Measurements from ENCODE around the gene ARHGAP15. TPM values are rescaled to one million over a fixed set of nuclear protein-coding genes. Genes with fewer than 3 reads are reported as not detected.

ARHGAP15 gene
- total and polyA plus RNA-seq, 7 experiments from 2014 or later: 164 to 311 (median 201) TPM

GRCh38 chr2:143603846-143604565 is 474.8 kb downstream of the ARHGAP15 start:
- intact Hi-C loops (cut with micrococcal nuclease): no loop called here
- ATAC-seq: no peak
- no peaks in the 10 kb centered on the region for H3K27me3 ChIP-seq (ENCODE audit: control insufficient read depth in 2 of 2, insufficient read depth in 2 of 2, low read length in 2 of 2)
- CTCF ChIA-PET: interaction anchor here (0.6 kb wide), 1 partner anchor 46 kb away, joined by 3 read pairs; no protein-coding TSS in a partner anchor
- peaks cover 14 to 91% (median 67%) of the 10 kb centered on the region in 7 donors for H3K4me1 Mint-ChIP-seq
- H3K27ac Mint-ChIP-seq: peak overlapping the region in 3 of 9 donors; percentile 17 to 37 (median 32)
- H3K4me3 Mint-ChIP-seq: no peak overlapping the region
- no peaks in the 10 kb centered on the region for H3K27me3 Mint-ChIP-seq
- H3K4me3 ChIP-seq (ENCODE audit: low read length): no peak overlapping the region
- H3K36me3 ChIP-seq (ENCODE audit: control insufficient read depth in 2 of 3, insufficient read depth in 3 of 3, low read length in 3 of 3): peaks cover 0 to 4% (median 0%) of the 10 kb centered on the region in 3 experiments
- peaks cover 4 to 67% (median 46%) of the 10 kb centered on the region in 5 donors for H3K36me3 Mint-ChIP-seq
- H3K9me3 ChIP-seq (ENCODE audit: control insufficient read depth in 2 of 3, low read length in 3 of 3): no peaks in the 10 kb centered on the region
- H3K27ac ChIP-seq (ENCODE audit: low read depth, low read length): no peak overlapping the region
- H3K9me3 Mint-ChIP-seq: no peaks in the 10 kb centered on the region
- POLR2A ChIA-PET: no interaction called here
- peaks cover 5 to 6% of the 10 kb centered on the region in 2 donors for H3K4me1 ChIP-seq (ENCODE audit: control insufficient read depth in 2 of 2, insufficient read depth in 2 of 2, low read length in 2 of 2)
- no peak for DNase-seq

- H3K4me3 Mint-ChIP-seq: no peak overlapping the region
- H3K4me3 ChIP-seq (ENCODE audit: low read length): no peak overlapping the region
- H3K27me3 ChIP-seq (ENCODE audit: control insufficient read depth in 2 of 2, insufficient read depth in 2 of 2, low read length in 2 of 2): no peaks in the 10 kb centered on the region
- peaks cover 4 to 63% (median 44%) of the 10 kb centered on the region in 5 donors for H3K36me3 Mint-ChIP-seq
- H3K4me1 Mint-ChIP-seq: peaks cover 15 to 91% (median 71%) of the 10 kb centered on the region in 7 donors
- H3K9me3 ChIP-seq (ENCODE audit: control insufficient read depth in 2 of 3, low read length in 3 of 3): no peaks in the 10 kb centered on the region
- no peak overlapping the region for H3K27ac ChIP-seq (ENCODE audit: low read depth, low read length)
- H3K27me3 Mint-ChIP-seq: no peaks in the 10 kb centered on the region
- peaks cover 5 to 6% of the 10 kb centered on the region in 2 donors for H3K4me1 ChIP-seq (ENCODE audit: control insufficient read depth in 2 of 2, insufficient read depth in 2 of 2, low read length in 2 of 2)
- ChIA-PET POLR2A (no interaction called here), CTCF (interaction anchor here (0.6 kb wide), 1 partner anchor 46 kb away, joined by 3 read pairs; no protein-coding TSS in a partner anchor)
- H3K27ac Mint-ChIP-seq: peak overlapping the region in 1 of 9 donors; percentile 69
- ATAC-seq (no peak), DNase-seq (no peak)
- no peaks in the 10 kb centered on the region for H3K9me3 Mint-ChIP-seq
- intact Hi-C loops (cut with micrococcal nuclease): no loop called here
- peaks cover 0 to 4% (median 0%) of the 10 kb centered on the region in 3 experiments for H3K36me3 ChIP-seq (ENCODE audit: control insufficient read depth in 2 of 3, insufficient read depth in 3 of 3, low read length in 3 of 3)
These were observed 475.3 kb downstream of the ARHGAP15 start for GRCh38 chr2:143604566-143604959.

GRCh38 chr2:143607231-143608062 is 478.2 kb downstream of the ARHGAP15 start:
- H3K4me3 Mint-ChIP-seq: peak overlapping the region in 3 of 10 donors; percentile 5 to 15 (median 10)
- Histone ChIP-seq H3K9me3 (ENCODE audit: control insufficient read depth in 2 of 3, low read length in 3 of 3) (no peaks in the 10 kb centered on the region), H3K4me3 (ENCODE audit: low read length) (no peak overlapping the region), H3K27ac (ENCODE audit: low read depth, low read length) (no peak overlapping the region), H3K36me3 (ENCODE audit: control insufficient read depth in 2 of 3, insufficient read depth in 3 of 3, low read length in 3 of 3) (peaks cover 0 to 4% (median 0%) of the 10 kb centered on the region in 3 experiments), H3K27me3 (ENCODE audit: control insufficient read depth in 2 of 2, insufficient read depth in 2 of 2, low read length in 2 of 2) (no peaks in the 10 kb centered on the region), H3K4me1 (ENCODE audit: control insufficient read depth in 2 of 2, insufficient read depth in 2 of 2, low read length in 2 of 2) (peaks cover 5 to 6% of the 10 kb centered on the region in 2 donors)
- H3K9me3 Mint-ChIP-seq: no peaks in the 10 kb centered on the region
- peaks cover 16 to 89% (median 74%) of the 10 kb centered on the region in 7 donors for H3K4me1 Mint-ChIP-seq
- DNase-seq: no peak
- no peaks in the 10 kb centered on the region for H3K27me3 Mint-ChIP-seq
- ChIA-PET POLR2A (interaction anchor here (0.6 kb wide), 1 partner anchor 1039 kb away, joined by 3 read pairs; no protein-coding TSS in a partner anchor), CTCF (no interaction called here)
- intact Hi-C loops (cut with micrococcal nuclease): no loop called here
- ATAC-seq: no peak
- H3K27ac Mint-ChIP-seq: peak overlapping the region in 4 of 9 donors; percentile 16 to 59 (median 38)
- peaks cover 7 to 60% (median 39%) of the 10 kb centered on the region in 5 donors for H3K36me3 Mint-ChIP-seq

GRCh38 chr2:143608063-143608423 is 478.8 kb downstream of the ARHGAP15 start:
- H3K27ac Mint-ChIP-seq: peak overlapping the region in 2 of 9 donors; percentile 23 to 84
- no peaks in the 10 kb centered on the region for H3K27me3 ChIP-seq (ENCODE audit: control insufficient read depth in 2 of 2, insufficient read depth in 2 of 2, low read length in 2 of 2)
- intact Hi-C loops (cut with micrococcal nuclease): no loop called here
- peak overlapping the region in 4 of 10 donors; percentile 0 to 62 (median 8) for H3K4me3 Mint-ChIP-seq
- H3K27ac ChIP-seq (ENCODE audit: low read depth, low read length): no peak overlapping the region
- ChIA-PET POLR2A (no interaction called here), CTCF (no interaction called here)
- H3K27me3 Mint-ChIP-seq: no peaks in the 10 kb centered on the region
- DNase-seq (no peak), ATAC-seq (no peak)
- peaks cover 5 to 6% of the 10 kb centered on the region in 2 donors for H3K4me1 ChIP-seq (ENCODE audit: control insufficient read depth in 2 of 2, insufficient read depth in 2 of 2, low read length in 2 of 2)
- peaks cover 5 to 54% (median 39%) of the 10 kb centered on the region in 5 donors for H3K36me3 Mint-ChIP-seq
- H3K9me3 Mint-ChIP-seq: no peaks in the 10 kb centered on the region
- H3K36me3 ChIP-seq (ENCODE audit: control insufficient read depth in 2 of 3, insufficient read depth in 3 of 3, low read length in 3 of 3): peaks cover 0 to 4% (median 0%) of the 10 kb centered on the region in 3 experiments
- peaks cover 16 to 88% (median 69%) of the 10 kb centered on the region in 7 donors for H3K4me1 Mint-ChIP-seq
- H3K4me3 ChIP-seq (ENCODE audit: low read length): no peak overlapping the region
- H3K9me3 ChIP-seq (ENCODE audit: control insufficient read depth in 2 of 3, low read length in 3 of 3): no peaks in the 10 kb centered on the region

- H3K4me1 Mint-ChIP-seq: peaks cover 18 to 87% (median 70%) of the 10 kb centered on the region in 7 donors
- no peaks in the 10 kb centered on the region for H3K27me3 Mint-ChIP-seq
These were observed 479.5 kb downstream of the ARHGAP15 start for GRCh38 chr2:143608758-143609157.

GRCh38 chr2:143611336-143611735 is 482.1 kb downstream of the ARHGAP15 start:
- no peaks in the 10 kb centered on the region for H3K9me3 Mint-ChIP-seq
- ChIA-PET CTCF (no interaction called here), POLR2A (no interaction called here)
- peak overlapping the region in 3 of 9 donors; percentile 2 to 33 (median 25) for H3K27ac Mint-ChIP-seq
- peak overlapping the region in 1 of 10 donors; percentile 19 for H3K4me3 Mint-ChIP-seq
- peaks cover 14 to 53% (median 42%) of the 10 kb centered on the region in 5 donors for H3K36me3 Mint-ChIP-seq
- no peak overlapping the region for H3K4me3 ChIP-seq (ENCODE audit: low read length)
- no peaks in the 10 kb centered on the region for H3K9me3 ChIP-seq (ENCODE audit: control insufficient read depth in 2 of 3, low read length in 3 of 3)
- intact Hi-C loops (cut with micrococcal nuclease): no loop called here
- H3K27me3 ChIP-seq (ENCODE audit: control insufficient read depth in 2 of 2, insufficient read depth in 2 of 2, low read length in 2 of 2): no peaks in the 10 kb centered on the region
- no peak overlapping the region for H3K27ac ChIP-seq (ENCODE audit: low read depth, low read length)
- H3K36me3 ChIP-seq (ENCODE audit: control insufficient read depth in 2 of 3, insufficient read depth in 3 of 3, low read length in 3 of 3): peaks cover 0 to 4% (median 0%) of the 10 kb centered on the region in 3 experiments
- peaks cover 5 to 6% of the 10 kb centered on the region in 2 donors for H3K4me1 ChIP-seq (ENCODE audit: control insufficient read depth in 2 of 2, insufficient read depth in 2 of 2, low read length in 2 of 2)
- no peaks in the 10 kb centered on the region for H3K27me3 Mint-ChIP-seq
- DNase-seq (no peak), ATAC-seq (no peak)
- H3K4me1 Mint-ChIP-seq: peaks cover 31 to 92% (median 86%) of the 10 kb centered on the region in 7 donors

More at GRCh38 chr2:143608758-143609157, 479.5 kb downstream of the ARHGAP15 start:
- no peaks in the 10 kb centered on the region for H3K9me3 Mint-ChIP-seq
- peaks cover 5 to 6% of the 10 kb centered on the region in 2 donors for H3K4me1 ChIP-seq (ENCODE audit: control insufficient read depth in 2 of 2, insufficient read depth in 2 of 2, low read length in 2 of 2)
- H3K9me3 ChIP-seq (ENCODE audit: control insufficient read depth in 2 of 3, low read length in 3 of 3): no peaks in the 10 kb centered on the region
- DNase-seq (no peak), ATAC-seq (no peak)
- H3K4me3 Mint-ChIP-seq: peak overlapping the region in 1 of 10 donors; percentile 19
- peaks cover 8 to 52% (median 43%) of the 10 kb centered on the region in 5 donors for H3K36me3 Mint-ChIP-seq
- ChIA-PET POLR2A (no interaction called here), CTCF (no interaction called here)
- peak overlapping the region in 1 of 9 donors; percentile 17 for H3K27ac Mint-ChIP-seq
- no peaks in the 10 kb centered on the region for H3K27me3 ChIP-seq (ENCODE audit: control insufficient read depth in 2 of 2, insufficient read depth in 2 of 2, low read length in 2 of 2)
- H3K36me3 ChIP-seq (ENCODE audit: control insufficient read depth in 2 of 3, insufficient read depth in 3 of 3, low read length in 3 of 3): peaks cover 0 to 4% (median 0%) of the 10 kb centered on the region in 3 experiments
- no peak overlapping the region for H3K4me3 ChIP-seq (ENCODE audit: low read length)
- H3K27ac ChIP-seq (ENCODE audit: low read depth, low read length): no peak overlapping the region
- intact Hi-C loops (cut with micrococcal nuclease): no loop called here

Data from naive thymus-derived CD4-positive, alpha-beta T cell (primary cell).